HFFc6 (cell line): Measurements from ENCODE around the gene EML3. TPM values are rescaled to one million over a fixed set of nuclear protein-coding genes. Genes with fewer than 3 reads are reported as not detected.
A peak's percentile ranks its signal among the peaks of the same experiment; 100 is the strongest.
"Not testable (repeated sequence)": the region's sequence is repeated elsewhere in the genome, so short reads cannot be mapped to it uniquely, and the experiment has no call there.

Experiments
- DNase-seq: peaks from one replicate; pipeline ENCODE4 v3.0.0-alpha.2; 2018
- H3K27ac Mint-ChIP-seq: 2 replicates; pipeline ENCODE4 v1.8.0; 2020; ENCODE audit warnings: mild to moderate bottlenecking, mixed read lengths
- H3K27me3 Mint-ChIP-seq: 2 replicates; pipeline ENCODE4 v1.8.0; 2021; ENCODE audit warnings: mild to moderate bottlenecking, moderate library complexity, mixed read lengths; ENCODE audit not compliant: insufficient read depth
- H3K36me3 Mint-ChIP-seq: 2 replicates; pipeline ENCODE4 v1.8.0; 2021; ENCODE audit warnings: low read depth, mixed read lengths
- H3K4me1 Mint-ChIP-seq: 2 replicates; pipeline ENCODE4 v1.8.0; 2020; ENCODE audit warnings: low read depth, mixed read lengths
- H3K4me3 Mint-ChIP-seq: 2 replicates; pipeline ENCODE4 v1.8.0; 2020; ENCODE audit warnings: mild to moderate bottlenecking, moderate library complexity, mixed read lengths
- H3K9me3 Mint-ChIP-seq: 2 replicates; pipeline ENCODE4 v1.8.0; 2020; ENCODE audit warnings: mild to moderate bottlenecking, mixed read lengths
- CTCF ChIP-seq: fragments of 200-600 bp; sonication (generic); IDR thresholded peaks from 2 replicates; pipeline ENCODE4 v1.5.0; 2021; ENCODE audit warnings: antibody characterized with exemption, mild to moderate bottlenecking
- total RNA-seq, 6 experiments: library from RNA; stranded (reverse); fragmentation: NEBNext Ultra II Directional; extraction: Animal tissue kit (Norgen Biotek cat#: 25700); gene quantifications; 2 replicates in 1 of 6; 3 replicates in 5 of 6; pipeline ENCODE4 v1.2.3, GENCODE V29; 2021

The EML3 gene
- total RNA-seq, 6 experiments from 2014 or later, result 32.5 to 39.6 (median 36.4) TPM

GRCh38 chr11:62569611-62570010 is 43.0 kb downstream of the EML3 start:
- H3K27ac Mint-ChIP-seq, result no peak overlapping the region; the same call in 1 of the 2 replicates
- H3K4me1 Mint-ChIP-seq, result peaks cover 50% of the 10 kb centered on the region
- H3K9me3 Mint-ChIP-seq, result no peaks in the 10 kb centered on the region
- no peak for DNase-seq
- H3K27me3 Mint-ChIP-seq, result no peaks in the 10 kb centered on the region; the same call in 1 of the 2 replicates
- peaks cover 44% of the 10 kb centered on the region for H3K36me3 Mint-ChIP-seq
- TF ChIP-seq CTCF, result no peak
- peak overlapping the region; percentile 34; the same call in 1 of the 2 replicates for H3K4me3 Mint-ChIP-seq

- H3K4me1 Mint-ChIP-seq, result peaks cover 43% of the 10 kb centered on the region
- H3K36me3 Mint-ChIP-seq, result peaks cover 35% of the 10 kb centered on the region
- DNase-seq, result no peak
- no peak for TF ChIP-seq CTCF
- peak overlapping the region; percentile 71 for H3K27ac Mint-ChIP-seq
- no peaks in the 10 kb centered on the region for H3K9me3 Mint-ChIP-seq
- no peak overlapping the region for H3K4me3 Mint-ChIP-seq
- no peaks in the 10 kb centered on the region; the same call in 1 of the 2 replicates for H3K27me3 Mint-ChIP-seq
Observed at GRCh38 chr11:62567018-62567633, 45.4 kb downstream of the EML3 start.

GRCh38 chr11:62566247-62566646 is 46.3 kb downstream of the EML3 start:
- DNase-seq, result no peak
- H3K27ac Mint-ChIP-seq, result 0 out of 2 replicates have a peak overlapping the region, but pooled peaks have one; percentile 3
- no peak for TF ChIP-seq CTCF
- peaks cover 43% of the 10 kb centered on the region for H3K4me1 Mint-ChIP-seq
- no peaks in the 10 kb centered on the region; the same call in 1 of the 2 replicates for H3K27me3 Mint-ChIP-seq
- H3K4me3 Mint-ChIP-seq, result no peak overlapping the region
- H3K9me3 Mint-ChIP-seq, result no peaks in the 10 kb centered on the region
- peaks cover 33% of the 10 kb centered on the region for H3K36me3 Mint-ChIP-seq

GRCh38 chr11:62565100-62565802 is 47.3 kb downstream of the EML3 start:
- Mint-ChIP-seq H3K27me3 (no peaks in the 10 kb centered on the region), H3K27ac (peak overlapping the region; percentile 43), H3K9me3 (no peaks in the 10 kb centered on the region), H3K4me3 (no peak overlapping the region), H3K4me1 (peaks cover 43% of the 10 kb centered on the region), H3K36me3 (peaks cover 25% of the 10 kb centered on the region)
- no peak for DNase-seq
- no peak for TF ChIP-seq CTCF

- not testable (repeated sequence) for DNase-seq, H3K9me3 Mint-ChIP-seq, H3K27me3 Mint-ChIP-seq
- peaks cover 29% of the 10 kb centered on the region for H3K36me3 Mint-ChIP-seq
- H3K4me1 Mint-ChIP-seq, result peaks cover 48% of the 10 kb centered on the region
- peak overlapping the region; percentile 60 for H3K4me3 Mint-ChIP-seq
- peak overlapping the region; percentile 77 for H3K27ac Mint-ChIP-seq
Observed at GRCh38 chr11:62561677-62562230, 50.8 kb downstream of the EML3 start.

- DNase-seq, result peak; percentile 97
- H3K36me3 Mint-ChIP-seq, result peaks cover 28% of the 10 kb centered on the region
Observed at GRCh38 chr11:62560566-62561103, 51.9 kb downstream of the EML3 start.

GRCh38 chr11:62559626-62560025 is 52.9 kb downstream of the EML3 start:
- not testable (repeated sequence) for DNase-seq

More at GRCh38 chr11:62560566-62561103, 51.9 kb downstream of the EML3 start:
- TF ChIP-seq CTCF, result peak; percentile 90
- H3K9me3 Mint-ChIP-seq, result no peaks in the 10 kb centered on the region
- H3K4me1 Mint-ChIP-seq, result peaks cover 59% of the 10 kb centered on the region
- peak overlapping the region; percentile 55 for H3K4me3 Mint-ChIP-seq
- peaks cover 5% of the 10 kb centered on the region for H3K27me3 Mint-ChIP-seq
- peak overlapping the region; percentile 85 for H3K27ac Mint-ChIP-seq

More at GRCh38 chr11:62559626-62560025, 52.9 kb downstream of the EML3 start:
- Mint-ChIP-seq H3K36me3 (peaks cover 32% of the 10 kb centered on the region), H3K27ac (peak overlapping the region; percentile 85), H3K4me3 (peak overlapping the region; percentile 52), H3K4me1 (peaks cover 69% of the 10 kb centered on the region)
- not testable (repeated sequence) for H3K9me3 Mint-ChIP-seq, H3K27me3 Mint-ChIP-seq
